ENCODE measurements around the gene CHRNB1.

The CHRNB1 gene

DNA sequence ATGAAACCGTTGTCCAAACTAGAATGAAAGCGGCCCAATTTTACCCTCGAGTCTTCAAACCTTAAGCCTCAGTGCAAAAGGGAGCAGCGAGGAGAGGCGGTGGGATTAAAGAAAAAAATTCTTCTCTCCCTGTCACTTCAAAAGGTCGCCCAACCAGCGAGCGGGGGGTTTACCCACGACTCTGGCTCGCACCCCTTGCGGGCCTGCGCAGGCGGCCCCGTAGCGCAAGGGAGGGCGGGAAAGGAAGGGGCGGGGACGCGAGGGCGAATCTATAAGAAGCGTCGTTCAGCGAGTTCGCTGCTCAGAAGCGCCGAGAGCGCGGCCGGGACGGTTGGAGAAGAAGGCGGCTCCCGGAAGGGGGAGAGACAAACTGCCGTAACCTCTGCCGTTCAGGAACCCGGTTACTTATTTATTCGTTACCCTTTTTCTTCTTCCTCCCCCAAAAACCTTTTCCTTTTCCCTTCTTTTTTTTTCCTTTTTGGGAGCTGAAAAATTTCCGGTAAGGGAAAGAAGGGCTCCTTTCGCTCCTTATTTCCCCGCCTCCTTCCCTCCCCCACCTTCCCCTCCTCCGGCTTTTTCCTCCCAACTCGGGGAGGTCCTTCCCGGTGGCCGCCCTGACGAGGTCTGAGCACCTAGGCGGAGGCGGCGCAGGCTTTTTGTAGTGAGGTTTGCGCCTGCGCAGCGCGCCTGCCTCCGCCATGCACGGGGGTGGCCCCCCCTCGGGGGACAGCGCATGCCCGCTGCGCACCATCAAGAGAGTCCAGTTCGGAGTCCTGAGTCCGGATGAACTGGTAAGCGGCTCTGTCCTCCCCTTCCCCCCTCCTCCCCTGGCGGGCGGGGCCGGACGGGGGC, 39.4 kb downstream of the CHRNB1 start, which contains the start of gene POLR2A:
Gene POLR2A (plus strand): TSS at position 300 of the 852 bp plus-strand sequence.
- peak; percentile 98 for DNase-seq (ENCODE audit: low read depth)

DNA sequence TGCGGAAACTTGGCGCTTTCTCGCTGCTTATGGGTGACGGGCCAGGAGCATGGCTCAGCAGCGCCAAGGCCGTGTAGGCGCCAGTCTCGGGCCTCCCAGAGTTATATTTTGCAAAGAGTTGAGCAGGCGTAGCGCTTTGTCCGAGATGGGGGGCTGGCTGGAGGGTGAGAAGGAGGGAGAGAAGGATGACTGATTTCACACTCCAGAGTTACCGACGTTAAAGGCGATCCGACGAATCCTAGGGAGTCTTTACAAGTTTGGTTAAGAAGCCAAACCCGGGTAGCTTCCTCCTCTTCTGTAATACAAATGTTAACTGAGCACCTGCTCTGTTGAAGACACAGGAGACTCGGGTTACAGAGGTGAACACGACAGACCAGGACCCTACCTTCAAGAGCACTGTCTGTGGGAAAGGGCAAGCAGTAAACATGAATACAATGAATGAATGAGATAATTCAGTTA, 40.1 kb downstream of the CHRNB1 start:
- no peak for DNase-seq (ENCODE audit: low read depth)

DNA sequence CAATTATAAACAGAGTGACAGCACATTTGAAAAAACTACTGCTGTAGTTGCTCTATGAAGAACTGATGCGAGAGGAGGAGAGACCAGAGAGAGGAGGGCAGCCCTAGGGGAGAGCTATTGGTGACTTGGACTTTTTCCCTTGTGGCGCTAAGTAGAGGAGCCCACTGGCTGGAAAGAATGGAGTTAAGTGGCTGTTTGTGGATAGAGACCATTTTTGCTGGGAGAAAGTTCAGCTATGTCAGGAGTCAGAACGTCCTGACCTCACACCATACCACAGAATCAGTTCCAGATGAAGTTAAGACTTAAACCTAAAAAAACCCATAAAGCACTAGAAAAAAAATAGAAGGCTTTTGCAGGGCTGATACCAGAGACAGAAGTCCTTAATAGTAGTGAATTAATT, 41.3 kb downstream of the CHRNB1 start:
- no peak for DNase-seq (ENCODE audit: low read depth)

DNA sequence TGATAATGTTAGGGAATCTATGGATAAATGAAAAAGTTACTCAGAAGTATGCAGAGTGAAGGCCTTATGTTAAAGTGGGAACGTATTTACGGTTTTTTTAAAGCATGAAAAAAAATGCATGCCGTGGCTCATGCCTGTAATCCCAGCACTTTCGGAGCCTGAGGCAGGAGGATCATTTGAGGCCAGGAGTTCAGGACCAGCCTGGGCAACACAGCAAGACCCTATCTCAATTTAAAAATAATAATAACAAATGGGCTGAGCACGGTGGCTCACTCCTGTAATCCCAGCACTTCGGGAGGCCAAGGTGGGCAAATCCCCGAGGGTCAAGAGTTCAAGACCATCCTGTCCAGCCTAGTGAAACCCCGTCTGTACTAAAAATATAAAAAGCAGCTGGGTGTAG, 45.3 kb downstream of the CHRNB1 start:
- DNase-seq (ENCODE audit: low read depth), result no peak

DNA sequence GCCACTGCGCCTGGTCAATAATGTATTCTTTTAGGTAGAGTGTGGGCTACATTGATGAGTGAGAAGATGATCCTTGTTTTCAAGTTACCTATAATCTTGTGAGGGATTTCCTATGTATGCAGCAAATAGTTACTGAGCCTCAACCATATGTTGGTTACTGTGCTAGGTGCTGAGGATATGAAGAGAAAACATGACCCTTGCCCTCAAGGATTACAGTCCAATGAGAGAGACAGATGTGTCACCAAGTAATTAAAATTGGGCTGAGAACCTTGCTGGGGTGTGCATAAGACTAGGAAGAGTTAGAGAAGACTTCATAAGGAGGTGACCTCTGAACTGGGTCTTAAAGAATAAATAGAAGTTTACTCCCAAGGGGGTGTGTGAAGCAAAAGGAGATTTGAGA, 46.7 kb downstream of the CHRNB1 start:
- no peak for DNase-seq (ENCODE audit: low read depth)

DNA sequence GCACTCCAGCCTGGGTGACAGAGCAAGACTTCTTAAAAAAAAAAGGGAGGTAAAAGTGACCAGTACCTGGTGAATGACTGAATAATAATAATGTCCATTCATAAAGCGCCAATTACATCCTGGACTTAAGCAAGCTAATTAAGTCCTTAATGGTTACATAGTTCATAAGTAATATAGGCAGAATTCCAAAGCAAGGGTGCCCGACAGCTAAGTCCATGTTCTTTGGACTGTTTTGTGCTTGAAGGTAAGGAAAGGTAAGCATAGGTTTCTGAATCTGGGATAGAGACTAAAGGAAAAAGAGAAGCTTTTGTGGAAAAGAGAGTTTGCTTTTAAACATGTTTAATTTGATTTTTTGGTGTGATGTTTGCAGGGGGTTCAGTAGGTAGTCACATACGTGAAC, 49.1 kb downstream of the CHRNB1 start:
- no peak for DNase-seq (ENCODE audit: low read depth)

DNA sequence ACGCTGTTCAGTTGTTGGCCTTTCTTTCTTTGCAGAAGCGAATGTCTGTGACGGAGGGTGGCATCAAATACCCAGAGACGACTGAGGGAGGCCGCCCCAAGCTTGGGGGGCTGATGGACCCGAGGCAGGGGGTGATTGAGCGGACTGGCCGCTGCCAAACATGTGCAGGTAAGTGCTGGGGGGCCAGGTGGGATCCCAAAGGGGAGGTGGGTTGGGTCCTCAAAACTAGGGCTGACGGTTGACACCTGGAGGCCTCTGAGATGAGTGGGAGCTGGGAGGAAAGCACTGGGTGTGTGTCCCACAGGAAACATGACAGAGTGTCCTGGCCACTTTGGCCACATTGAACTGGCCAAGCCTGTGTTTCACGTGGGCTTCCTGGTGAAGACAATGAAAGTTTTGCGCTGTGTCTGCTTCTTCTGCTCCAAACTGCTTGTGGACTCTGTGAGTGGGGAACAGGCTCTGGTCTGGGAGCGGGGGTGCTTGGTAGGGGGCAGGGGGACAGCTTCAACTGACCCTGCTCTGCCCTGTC, 51.1 kb downstream of the CHRNB1 start:
- DNase-seq (ENCODE audit: low read depth), result no peak

DNA sequence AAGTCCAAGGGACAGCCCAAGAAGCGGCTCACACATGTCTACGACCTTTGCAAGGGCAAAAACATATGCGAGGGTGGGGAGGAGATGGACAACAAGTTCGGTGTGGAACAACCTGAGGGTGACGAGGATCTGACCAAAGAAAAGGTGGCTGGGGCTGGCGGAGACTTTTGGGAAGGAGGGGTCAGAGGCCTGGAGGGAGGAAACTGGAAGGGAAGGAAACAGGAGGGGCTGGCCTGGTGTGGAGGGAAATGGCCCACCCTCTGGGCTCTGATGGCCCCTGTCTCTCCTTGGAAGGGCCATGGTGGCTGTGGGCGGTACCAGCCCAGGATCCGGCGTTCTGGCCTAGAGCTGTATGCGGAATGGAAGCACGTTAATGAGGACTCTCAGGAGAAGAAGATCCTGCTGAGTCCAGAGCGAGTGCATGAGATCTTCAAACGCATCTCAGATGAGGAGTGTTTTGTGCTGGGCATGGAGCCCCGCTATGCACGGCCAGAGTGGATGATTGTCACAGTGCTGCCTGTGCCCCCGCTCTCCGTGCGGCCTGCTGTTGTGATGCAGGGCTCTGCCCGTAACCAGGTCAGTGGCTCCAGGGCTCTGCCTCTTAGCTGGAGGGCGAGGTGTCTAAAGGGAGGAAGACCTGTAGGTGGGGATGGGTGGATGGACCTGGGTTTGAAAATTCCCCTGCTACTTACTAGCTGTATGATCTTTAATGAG, 51.8 kb downstream of the CHRNB1 start:
- DNase-seq (ENCODE audit: low read depth), result no peak

DNA sequence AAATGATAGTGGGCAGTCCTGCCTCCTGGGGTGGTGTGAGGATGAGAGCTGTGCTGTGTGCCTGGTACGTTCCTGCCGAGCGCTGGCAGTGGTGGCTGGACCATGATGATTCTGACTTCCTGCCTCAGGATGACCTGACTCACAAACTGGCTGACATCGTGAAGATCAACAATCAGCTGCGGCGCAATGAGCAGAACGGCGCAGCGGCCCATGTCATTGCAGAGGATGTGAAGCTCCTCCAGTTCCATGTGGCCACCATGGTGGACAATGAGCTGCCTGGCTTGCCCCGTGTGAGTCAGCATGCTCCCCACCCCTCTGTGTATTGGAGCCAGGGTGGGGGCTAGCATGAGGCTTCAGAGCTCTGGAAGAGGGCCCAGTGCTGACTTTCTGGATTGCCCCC, 52.4 kb downstream of the CHRNB1 start:
- DNase-seq (ENCODE audit: low read depth), result no peak

DNA sequence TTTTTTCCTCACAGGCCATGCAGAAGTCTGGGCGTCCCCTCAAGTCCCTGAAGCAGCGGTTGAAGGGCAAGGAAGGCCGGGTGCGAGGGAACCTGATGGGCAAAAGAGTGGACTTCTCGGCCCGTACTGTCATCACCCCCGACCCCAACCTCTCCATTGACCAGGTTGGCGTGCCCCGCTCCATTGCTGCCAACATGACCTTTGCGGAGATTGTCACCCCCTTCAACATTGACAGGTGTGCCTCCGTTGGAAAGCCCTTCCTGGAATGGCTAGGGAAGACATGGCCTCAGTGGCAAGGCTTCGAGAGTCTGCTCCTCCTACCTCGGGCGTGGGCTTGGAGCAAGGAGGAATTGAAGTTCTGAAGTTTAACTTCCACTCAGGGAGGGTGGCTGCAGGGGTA, 52.8 kb downstream of the CHRNB1 start:
- no peak for DNase-seq (ENCODE audit: low read depth)

DNA sequence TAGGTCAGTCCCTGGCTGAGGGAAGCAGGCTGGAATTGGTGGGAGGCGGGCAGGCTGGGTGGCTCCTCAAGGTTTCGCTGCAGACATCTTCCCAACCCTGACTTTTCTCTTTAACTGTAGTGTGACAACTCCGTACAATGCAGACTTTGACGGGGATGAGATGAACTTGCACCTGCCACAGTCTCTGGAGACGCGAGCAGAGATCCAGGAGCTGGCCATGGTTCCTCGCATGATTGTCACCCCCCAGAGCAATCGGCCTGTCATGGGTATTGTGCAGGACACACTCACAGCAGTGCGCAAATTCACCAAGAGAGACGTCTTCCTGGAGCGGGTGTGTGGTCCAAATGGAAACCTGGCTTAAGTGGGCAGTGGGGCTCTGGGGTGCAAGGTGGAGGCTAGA, 54.3 kb downstream of the CHRNB1 start:
- no peak for DNase-seq (ENCODE audit: low read depth)

DNA sequence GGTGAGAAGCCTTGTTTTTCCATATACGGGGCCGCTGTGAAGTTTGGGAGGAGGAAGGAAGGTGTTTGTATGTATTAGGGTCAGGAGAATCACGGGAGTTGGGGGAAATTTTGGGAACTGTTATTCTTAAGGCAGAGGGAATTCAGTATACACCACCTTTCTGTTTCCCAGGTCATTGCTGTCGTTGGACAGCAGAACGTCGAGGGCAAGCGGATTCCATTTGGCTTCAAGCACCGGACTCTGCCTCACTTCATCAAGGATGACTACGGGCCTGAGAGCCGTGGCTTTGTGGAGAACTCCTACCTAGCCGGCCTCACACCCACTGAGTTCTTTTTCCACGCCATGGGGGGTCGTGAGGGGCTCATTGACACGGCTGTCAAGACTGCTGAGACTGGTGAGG, 56.9 kb downstream of the CHRNB1 start:
- no peak for DNase-seq (ENCODE audit: low read depth)

DNA sequence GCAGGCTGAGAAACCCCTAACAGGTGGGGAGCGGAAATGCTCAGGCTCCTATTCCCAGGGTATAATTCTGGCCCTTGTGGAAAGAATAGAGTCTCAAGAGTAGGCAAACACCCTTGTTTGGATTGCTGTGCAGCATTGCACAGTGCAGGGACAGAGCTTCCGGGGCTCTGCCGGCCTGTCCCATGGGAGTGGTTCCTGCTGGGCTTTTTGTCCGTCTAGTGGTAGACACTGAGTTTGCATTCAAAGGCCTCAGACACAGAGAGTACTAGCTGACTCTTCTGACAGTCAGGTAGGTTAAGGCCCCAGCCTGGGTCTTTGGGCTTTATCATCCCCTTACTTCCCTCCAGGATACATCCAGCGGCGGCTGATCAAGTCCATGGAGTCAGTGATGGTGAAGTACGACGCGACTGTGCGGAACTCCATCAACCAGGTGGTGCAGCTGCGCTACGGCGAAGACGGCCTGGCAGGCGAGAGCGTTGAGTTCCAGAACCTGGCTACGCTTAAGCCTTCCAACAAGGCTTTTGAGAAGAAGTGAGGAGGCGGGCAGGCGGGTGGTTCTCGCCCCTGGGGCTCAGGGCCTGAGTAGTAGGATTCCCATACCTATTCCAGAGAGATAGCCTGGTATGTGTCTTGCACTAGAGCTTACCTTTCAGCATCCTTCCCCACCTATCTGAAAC, 57.4 kb downstream of the CHRNB1 start:
- no peak for DNase-seq (ENCODE audit: low read depth)

DNA sequence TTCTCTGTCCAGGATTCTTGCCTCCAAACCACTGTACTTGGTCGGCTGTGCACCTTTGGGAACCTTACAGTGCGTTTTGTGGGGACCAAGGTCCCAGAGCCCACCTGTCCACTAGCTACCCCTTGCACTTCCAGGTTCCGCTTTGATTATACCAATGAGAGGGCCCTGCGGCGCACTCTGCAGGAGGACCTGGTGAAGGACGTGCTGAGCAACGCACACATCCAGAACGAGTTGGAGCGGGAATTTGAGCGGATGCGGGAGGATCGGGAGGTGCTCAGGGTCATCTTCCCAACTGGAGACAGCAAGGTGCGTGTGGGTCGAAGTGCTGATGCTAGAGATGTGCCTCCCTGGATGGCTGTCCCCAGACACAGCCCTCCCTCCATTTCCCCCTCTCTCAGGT, 58.1 kb downstream of the CHRNB1 start:
- no peak for DNase-seq (ENCODE audit: low read depth)

DNA sequence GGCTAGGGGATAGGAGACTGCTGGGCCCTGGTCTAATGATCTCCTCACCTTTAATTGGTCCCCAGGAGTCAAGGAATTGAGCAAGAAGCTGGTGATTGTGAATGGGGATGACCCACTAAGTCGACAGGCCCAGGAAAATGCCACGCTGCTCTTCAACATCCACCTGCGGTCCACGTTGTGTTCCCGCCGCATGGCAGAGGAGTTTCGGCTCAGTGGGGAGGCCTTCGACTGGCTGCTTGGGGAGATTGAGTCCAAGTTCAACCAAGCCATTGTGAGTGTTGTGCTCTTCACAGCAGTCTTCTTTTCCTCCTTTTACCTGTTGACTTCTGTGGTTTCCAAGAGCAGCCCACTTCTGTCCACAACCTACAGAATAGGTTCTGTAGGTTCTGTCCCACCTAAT, 58.7 kb downstream of the CHRNB1 start:
- DNase-seq (ENCODE audit: low read depth), result no peak
